HG03025 (cell line): ENCODE measurements around the gene PPP1R3D.
A peak's percentile ranks its signal among the peaks of the same experiment; 100 is the strongest.

Experiments used
- ATAC-seq: cut with Tn5 transposase; IDR thresholded peaks from one replicate; pipeline ENCODE4 v1.9.1; 2021; ENCODE audit warnings: mild to moderate bottlenecking, moderate library complexity; ENCODE audit not compliant: unreplicated experiment, low FRiP score

Gene PPP1R3D

GRCh38 chr20:59948828-59949720 lies 9.0 kb upstream of the PPP1R3D start:
- ATAC-seq: no peak

GRCh38 chr20:59948212-59948611 lies 8.1 kb upstream of the PPP1R3D start:
- no peak for ATAC-seq

GRCh38 chr20:59947376-59947775 lies 7.3 kb upstream of the PPP1R3D start:
- no peak for ATAC-seq

GRCh38 chr20:59945731-59946130 lies 5.6 kb upstream of the PPP1R3D start:
- no peak for ATAC-seq

- no peak for ATAC-seq
Measured at GRCh38 chr20:59945175-59945574, 5.1 kb upstream of the PPP1R3D start.

- no peak for ATAC-seq
Measured at GRCh38 chr20:59944726-59945125, 4.6 kb upstream of the PPP1R3D start.

- no peak for ATAC-seq
Measured at GRCh38 chr20:59942245-59942644, 2.1 kb upstream of the PPP1R3D start.

- no peak for ATAC-seq
Measured at GRCh38 chr20:59940956-59941294, 820 bp upstream of the PPP1R3D start.

GRCh38 chr20:59939879-59940128 lies 301 bp downstream of the PPP1R3D start:
- peak; percentile 38 for ATAC-seq

GRCh38 chr20:59939052-59939878 lies 840 bp downstream of the PPP1R3D start:
- no peak for ATAC-seq

- no peak for ATAC-seq
Measured at GRCh38 chr20:59938696-59939051, 1.4 kb downstream of the PPP1R3D start.

- no peak for ATAC-seq
Measured at GRCh38 chr20:59938221-59938620, 1.9 kb downstream of the PPP1R3D start.

GRCh38 chr20:59937150-59937549 lies 3.0 kb downstream of the PPP1R3D start:
- ATAC-seq: no peak

GRCh38 chr20:59936409-59936808 lies 3.7 kb downstream of the PPP1R3D start:
- no peak for ATAC-seq

GRCh38 chr20:59935457-59936185 lies 4.5 kb downstream of the PPP1R3D start:
- ATAC-seq: no peak

- ATAC-seq: peak; percentile 67
Measured at GRCh38 chr20:59933849-59934585, 6.1 kb downstream of the PPP1R3D start.

- ATAC-seq: peak; percentile 12
Measured at GRCh38 chr20:59933296-59933848, 6.7 kb downstream of the PPP1R3D start, which contains the start of gene SYCP2. TSS of gene SYCP2 (minus strand) at chr20:59933637. CDS start at chr20:59922413, 11,224 bp downstream.

GRCh38 chr20:59932616-59933295 lies 7.3 kb downstream of the PPP1R3D start:
- ATAC-seq: no peak

GRCh38 chr20:59931511-59932312 lies 8.4 kb downstream of the PPP1R3D start:
- no peak for ATAC-seq
